ENCODE measurements around the gene KLHL22. TPM values are rescaled to one million over a fixed set of nuclear protein-coding genes. Genes with fewer than 3 reads are reported as not detected.

KLHL22 gene
- total RNA-seq, 1 donor = 31.1 TPM

- TF ChIP-seq, protein P1, sequence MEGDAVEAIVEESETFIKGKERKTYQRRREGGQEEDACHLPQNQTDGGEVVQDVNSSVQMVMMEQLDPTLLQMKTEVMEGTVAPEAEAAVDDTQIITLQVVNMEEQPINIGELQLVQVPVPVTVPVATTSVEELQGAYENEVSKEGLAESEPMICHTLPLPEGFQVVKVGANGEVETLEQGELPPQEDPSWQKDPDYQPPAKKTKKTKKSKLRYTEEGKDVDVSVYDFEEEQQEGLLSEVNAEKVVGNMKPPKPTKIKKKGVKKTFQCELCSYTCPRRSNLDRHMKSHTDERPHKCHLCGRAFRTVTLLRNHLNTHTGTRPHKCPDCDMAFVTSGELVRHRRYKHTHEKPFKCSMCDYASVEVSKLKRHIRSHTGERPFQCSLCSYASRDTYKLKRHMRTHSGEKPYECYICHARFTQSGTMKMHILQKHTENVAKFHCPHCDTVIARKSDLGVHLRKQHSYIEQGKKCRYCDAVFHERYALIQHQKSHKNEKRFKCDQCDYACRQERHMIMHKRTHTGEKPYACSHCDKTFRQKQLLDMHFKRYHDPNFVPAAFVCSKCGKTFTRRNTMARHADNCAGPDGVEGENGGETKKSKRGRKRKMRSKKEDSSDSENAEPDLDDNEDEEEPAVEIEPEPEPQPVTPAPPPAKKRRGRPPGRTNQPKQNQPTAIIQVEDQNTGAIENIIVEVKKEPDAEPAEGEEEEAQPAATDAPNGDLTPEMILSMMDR (IDR thresholded peaks at IDR 0.05; ENCODE audit: insufficient read depth, low read depth, low read length) = no peak
- peak; percentile 90 for DNase-seq (ENCODE audit: low read depth)
- no peak overlapping the region for H3K4me3 ChIP-seq (ENCODE audit: low read depth, low read length)
Observed at GRCh38 chr22:20523086-20523983, 27.7 kb upstream of the KLHL22 start.

- TF ChIP-seq, protein P1 (IDR thresholded peaks at IDR 0.05; ENCODE audit: insufficient read depth, low read depth, low read length) = no peak
- DNase-seq (ENCODE audit: low read depth) = no peak
- no peak overlapping the region for H3K4me3 ChIP-seq (ENCODE audit: low read depth, low read length)
Observed at GRCh38 chr22:20522134-20523004, 26.8 kb upstream of the KLHL22 start.

DNA sequence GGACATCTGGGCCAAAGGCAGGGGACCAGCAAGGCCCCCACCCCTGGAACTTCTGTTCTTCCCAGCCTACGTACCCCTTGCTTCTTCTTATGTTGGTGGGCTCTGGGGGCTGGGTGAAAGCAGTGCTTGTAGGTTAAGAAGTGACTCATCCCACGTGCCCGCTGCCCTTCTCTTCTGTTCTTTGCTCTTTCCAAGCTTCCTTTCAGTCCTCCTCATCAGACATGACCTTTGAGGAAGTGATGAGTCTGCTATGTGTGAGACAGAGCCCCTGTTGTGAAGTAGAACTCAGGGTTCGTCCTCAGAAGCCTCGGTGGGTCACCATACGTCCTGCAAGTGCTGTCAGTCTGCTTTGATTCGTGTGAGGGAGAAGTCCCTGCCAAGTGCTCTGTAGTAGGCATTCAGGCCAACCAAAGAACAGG is 24.5 kb upstream of the KLHL22 start:
- DNase-seq (ENCODE audit: low read depth) = peak; percentile 70
- H3K4me3 ChIP-seq (ENCODE audit: low read depth, low read length) = no peak overlapping the region

GRCh38 chr22:20519558-20519957 is 24.0 kb upstream of the KLHL22 start:
- DNase-seq (ENCODE audit: low read depth) = no peak
- TF ChIP-seq, protein P1 (IDR thresholded peaks at IDR 0.05; ENCODE audit: insufficient read depth, low read depth, low read length) = no peak
- H3K4me3 ChIP-seq (ENCODE audit: low read depth, low read length) = no peak overlapping the region

More for the DNA sequence above, 24.5 kb upstream of the KLHL22 start:
- TF ChIP-seq, protein P1 (IDR thresholded peaks at IDR 0.05; ENCODE audit: insufficient read depth, low read depth, low read length) = no peak

DNA sequence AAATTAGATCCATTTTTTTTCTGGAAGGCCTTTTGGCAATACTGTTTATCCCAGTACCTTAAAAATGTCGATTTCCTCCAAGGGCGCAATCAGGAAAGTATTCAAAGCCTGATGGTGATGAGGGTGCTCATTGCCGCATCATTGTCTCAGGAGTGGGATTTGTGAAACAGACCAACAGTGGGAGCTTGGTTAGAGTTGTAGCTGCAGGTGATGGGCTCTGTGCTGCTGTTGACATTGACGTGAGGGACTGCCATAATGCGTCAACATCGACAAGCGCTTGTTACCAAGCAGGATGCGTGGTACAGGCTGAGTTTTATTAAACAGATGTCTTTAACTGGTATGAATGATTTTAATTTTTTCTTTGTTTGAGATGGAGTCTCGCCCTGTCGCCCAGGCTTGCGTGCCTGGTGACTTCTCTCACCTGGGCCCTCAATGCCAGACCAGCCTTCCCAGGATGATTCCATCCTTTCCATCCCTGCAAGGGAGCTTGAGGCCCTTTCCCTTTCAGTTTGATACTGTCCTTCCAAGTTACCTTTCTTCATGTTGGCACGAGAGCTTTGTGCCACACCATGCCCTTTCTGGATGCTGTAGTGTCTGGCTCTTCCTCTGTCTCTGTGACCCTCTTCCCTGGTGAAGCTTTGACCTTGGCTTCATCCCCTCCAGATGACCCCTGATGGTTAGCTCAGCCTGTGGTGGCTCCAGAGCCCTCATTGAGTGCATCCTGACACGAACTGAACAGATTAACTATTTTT is 22.4 kb upstream of the KLHL22 start:
- TF ChIP-seq, protein P1 (IDR thresholded peaks at IDR 0.05; ENCODE audit: insufficient read depth, low read depth, low read length) = no peak
- no peak overlapping the region for H3K4me3 ChIP-seq (ENCODE audit: low read depth, low read length)
- no peak for DNase-seq (ENCODE audit: low read depth)

DNA sequence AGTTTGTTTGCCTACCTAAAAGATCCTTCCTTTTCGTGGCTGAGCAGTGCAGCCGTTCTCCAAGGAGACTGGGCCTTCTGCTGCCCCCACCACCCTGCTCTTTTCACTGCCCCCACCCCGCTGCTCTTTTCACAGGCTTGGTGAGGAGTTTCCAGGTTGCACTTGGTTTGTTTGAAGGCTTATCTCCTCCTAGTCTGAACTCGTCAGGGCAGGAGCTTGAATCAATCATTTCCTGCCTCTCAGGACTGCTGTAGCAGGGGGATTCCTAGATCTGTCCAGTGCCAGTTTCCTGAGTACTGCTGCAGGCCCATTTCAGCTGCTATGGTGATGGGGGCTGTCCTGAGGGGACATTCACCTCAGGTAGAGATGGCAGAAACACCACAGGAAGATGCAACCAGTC is 21.8 kb upstream of the KLHL22 start:
- TF ChIP-seq, protein P1 (IDR thresholded peaks at IDR 0.05; ENCODE audit: insufficient read depth, low read depth, low read length) = no peak
- no peak overlapping the region for H3K4me3 ChIP-seq (ENCODE audit: low read depth, low read length)
- DNase-seq (ENCODE audit: low read depth) = no peak

All from fibroblast of villous mesenchyme (primary cell).